Fibroblast of lung (primary cell): ENCODE measurements around the gene MEF2A.

Source experiments
- CTCF ChIP-seq, 2 donors: IDR thresholded peaks in 1 of 2; conservative IDR thresholded peaks in 1 of 2; 1 replicate in 1 of 2; 2 replicates in 1 of 2; pipeline ENCODE4 v1.5.1; 2011 to 2012; ENCODE audit warnings: low read length in 2 of 2, control low read depth in 1 of 2, inconsistent platforms in 1 of 2, low read depth in 1 of 2, mild to moderate bottlenecking in 1 of 2
- EZH2 ChIP-seq: IDR thresholded peaks from 2 replicates; pipeline ENCODE4 v1.5.1; 2012; ENCODE audit warnings: low read length, control low read depth, mild to moderate bottlenecking; ENCODE audit errors: missing control alignments

GRCh38 chr15:99582508-99582960 is 16.8 kb downstream of the MEF2A start:
- TF ChIP-seq CTCF (conservative IDR thresholded peaks at IDR 0.05 in 1 of 2, IDR thresholded peaks at IDR 0.05 in 1 of 2; ENCODE audit: low read depth in 1 of 2, low read length in 2 of 2) (no peak), EZH2 (no peak)
